Mesodermal cell (in vitro differentiated cells): ENCODE data around the gene PMEL. TPM values are rescaled to one million over a fixed set of nuclear protein-coding genes. Genes with fewer than 3 reads are reported as not detected.
"Not testable (repeated sequence)": the region's sequence is repeated elsewhere in the genome, so short reads cannot be mapped to it uniquely, and the experiment has no call there.

ENCODE experiments used
- H3K27ac ChIP-seq: 2 replicates; pipeline ENCODE4 v1.7.0; 2013; ENCODE audit warnings: mild to moderate bottlenecking, low read depth, low read length, moderate library complexity; ENCODE audit not compliant: severe bottlenecking
- H3K36me3 ChIP-seq: 2 replicates; pipeline ENCODE4 v1.7.1; 2013; ENCODE audit warnings: mild to moderate bottlenecking, low read length, moderate library complexity; ENCODE audit not compliant: control insufficient read depth, insufficient read depth
- H3K4me1 ChIP-seq: one replicate; pipeline ENCODE4 v1.7.1; 2013; ENCODE audit warnings: mild to moderate bottlenecking, low read length; ENCODE audit not compliant: insufficient read depth, control insufficient read depth, poor library complexity, severe bottlenecking
- H3K4me3 ChIP-seq: 2 replicates; pipeline ENCODE4 v1.7.0; 2013; ENCODE audit warnings: low read length, control low read depth, mild to moderate bottlenecking; ENCODE audit not compliant: insufficient read depth, poor library complexity, severe bottlenecking; ENCODE audit errors: extremely low read depth
- H3K9me3 ChIP-seq: 2 replicates; pipeline ENCODE4 v1.7.1; 2013; ENCODE audit warnings: mild to moderate bottlenecking, low read length, moderate library complexity; ENCODE audit not compliant: control insufficient read depth
- WGBS, 2 experiments: methylation state at CpG; one replicate each; pipeline ENCODE4 v1.1.5; 2013; ENCODE audit warnings: missing lambda C conversion rate in 2 of 2; ENCODE audit not compliant: insufficient coverage in 2 of 2; 5-methylcytosine and 5-hydroxymethylcytosine counted together
- polyA plus RNA-seq, 2 experiments: library from polyadenylated mRNA; stranded (reverse); fragments of 50-300 nt; gene quantifications; one replicate each; pipeline ENCODE4 v1.2.3, GENCODE V29; 2013

Gene PMEL
- 48.8 TPM for polyA plus RNA-seq (2013, experiment 1 of 2)
- 27.0 TPM for polyA plus RNA-seq (2013, experiment 2 of 2)

DNA sequence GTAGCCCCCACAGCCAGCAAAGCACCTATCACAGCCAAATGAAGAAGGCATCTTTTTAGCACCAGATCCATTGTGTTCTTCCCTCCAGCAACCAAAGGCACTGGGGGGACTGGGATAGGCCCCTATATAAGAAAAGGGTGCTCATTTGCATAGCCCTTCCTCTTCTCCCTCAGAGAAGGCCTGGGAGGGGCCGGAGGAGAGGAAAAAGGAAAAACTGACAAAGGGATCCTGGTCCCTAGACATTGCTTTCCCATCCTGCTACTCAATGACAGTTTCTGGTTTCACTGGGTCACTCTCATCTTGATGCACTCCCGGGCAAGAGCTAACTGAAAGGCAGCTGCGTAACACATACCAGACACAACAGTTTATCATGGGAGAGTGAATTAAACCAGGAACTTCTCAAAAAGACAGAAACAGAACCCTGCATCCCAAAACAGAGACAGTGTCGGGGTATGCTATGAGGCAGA lies at the start of gene PMEL:
Gene PMEL (minus strand): TSS at position 102 of the 467 bp plus-strand sequence. CDS start 31 bp downstream, at position 71.
- Histone ChIP-seq H3K4me1 (peaks cover 16% of the 10 kb centered on the region), H3K9me3 (no peaks in the 10 kb centered on the region), H3K4me3 (peak within 1 kb of the TSS; percentile 91), H3K36me3 (peaks cover 32% of the 10 kb centered on the region), H3K27ac (peak within 1 kb of the TSS; percentile 80)
- WGBS, 2 experiments, result 9 to 50% methylated on average over 1 of the region's 4 CpGs

DNA sequence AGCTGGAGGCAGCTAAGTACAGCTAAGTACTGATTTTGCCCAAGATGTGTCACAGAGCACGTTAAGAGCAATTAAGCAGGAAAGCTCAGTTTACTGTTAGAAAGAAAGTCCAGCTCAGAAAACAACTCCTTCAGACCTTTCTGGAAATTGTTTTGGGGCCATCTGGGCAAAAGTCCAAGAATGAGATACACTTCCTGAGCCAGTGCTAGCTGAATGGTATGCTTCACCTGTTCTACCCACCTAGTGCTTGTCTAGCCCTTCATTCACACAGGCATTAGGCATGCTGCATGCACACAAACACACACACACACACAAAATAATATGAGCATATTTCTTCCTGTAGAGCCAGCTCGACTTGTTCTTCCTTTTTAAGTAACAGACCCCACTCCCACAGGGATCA lies 48.4 kb upstream of the PMEL start:
- H3K4me3 ChIP-seq, result no peak overlapping the region
- 67 to 80% methylated on average over 1 of the region's 2 CpGs for WGBS, 2 experiments
- no peaks in the 10 kb centered on the region for H3K36me3 ChIP-seq
- no peak overlapping the region for H3K27ac ChIP-seq
- H3K4me1 ChIP-seq, result peaks cover 3% of the 10 kb centered on the region
- H3K9me3 ChIP-seq, result no peaks in the 10 kb centered on the region

GRCh38 chr12:56013482-56013881 lies 47.6 kb upstream of the PMEL start:
- no peaks in the 10 kb centered on the region for H3K36me3 ChIP-seq
- no peak overlapping the region for H3K4me3 ChIP-seq
- H3K27ac ChIP-seq, result no peak overlapping the region
- peaks cover 3% of the 10 kb centered on the region for H3K4me1 ChIP-seq
- 92 to 97% methylated on average over 4 to 5 of the region's 5 CpGs for WGBS, 2 experiments
- no peaks in the 10 kb centered on the region for H3K9me3 ChIP-seq

DNA sequence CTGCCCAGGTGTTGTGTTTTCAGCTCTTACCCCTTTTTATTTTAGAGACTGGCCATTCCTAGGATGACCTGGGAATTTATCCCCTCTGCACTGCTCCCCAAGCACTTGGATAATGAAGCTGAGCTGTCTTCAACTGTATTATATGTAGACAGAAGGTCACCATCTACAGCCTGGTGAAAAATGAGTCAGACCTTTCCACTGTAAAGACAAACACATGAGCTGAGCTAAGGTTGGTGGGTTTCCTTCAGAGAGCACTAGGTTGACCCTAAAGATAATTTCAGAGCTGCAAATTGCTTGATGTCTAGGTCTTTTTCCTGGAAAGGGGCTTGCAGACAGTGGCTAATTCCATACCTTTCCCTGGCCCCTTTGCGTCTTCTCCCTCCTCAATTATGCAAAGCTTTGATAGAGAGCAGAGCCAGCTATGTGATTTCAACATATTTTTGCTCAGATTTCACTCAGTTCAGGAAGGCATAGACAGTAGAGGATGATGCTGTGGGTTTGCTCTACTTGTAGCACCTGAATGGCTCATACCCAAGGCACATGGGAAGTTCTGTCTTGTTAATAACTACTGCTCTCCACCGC lies 45.8 kb upstream of the PMEL start:
- no peak overlapping the region for H3K27ac ChIP-seq
- H3K4me1 ChIP-seq, result peaks cover 3% of the 10 kb centered on the region
- H3K9me3 ChIP-seq, result no peaks in the 10 kb centered on the region
- no peak overlapping the region for H3K4me3 ChIP-seq
- H3K36me3 ChIP-seq, result no peaks in the 10 kb centered on the region
- WGBS, 2 experiments, result no CpG with 5 or more reads among the region's 2 CpGs

GRCh38 chr12:56010111-56010570 lies 44.3 kb upstream of the PMEL start:
- H3K4me1 ChIP-seq, result peaks cover 3% of the 10 kb centered on the region
- H3K4me3 ChIP-seq, result no peak overlapping the region
- H3K9me3 ChIP-seq, result no peaks in the 10 kb centered on the region
- H3K27ac ChIP-seq, result no peak overlapping the region
- no peaks in the 10 kb centered on the region for H3K36me3 ChIP-seq
- WGBS, 2 experiments, result 83 to 100% methylated on average over 1 of the region's 2 CpGs

GRCh38 chr12:56007564-56008559 lies 42.0 kb upstream of the PMEL start:
- H3K4me1 ChIP-seq, result peaks cover 3% of the 10 kb centered on the region
- H3K27ac ChIP-seq, result peak overlapping the region; percentile 62
- peak overlapping the region; percentile 70 for H3K4me3 ChIP-seq
- 1 to 2% methylated on average over 20 to 21 of the region's 44 CpGs for WGBS, 2 experiments
- no peaks in the 10 kb centered on the region for H3K9me3 ChIP-seq
- peaks cover 11% of the 10 kb centered on the region for H3K36me3 ChIP-seq

DNA sequence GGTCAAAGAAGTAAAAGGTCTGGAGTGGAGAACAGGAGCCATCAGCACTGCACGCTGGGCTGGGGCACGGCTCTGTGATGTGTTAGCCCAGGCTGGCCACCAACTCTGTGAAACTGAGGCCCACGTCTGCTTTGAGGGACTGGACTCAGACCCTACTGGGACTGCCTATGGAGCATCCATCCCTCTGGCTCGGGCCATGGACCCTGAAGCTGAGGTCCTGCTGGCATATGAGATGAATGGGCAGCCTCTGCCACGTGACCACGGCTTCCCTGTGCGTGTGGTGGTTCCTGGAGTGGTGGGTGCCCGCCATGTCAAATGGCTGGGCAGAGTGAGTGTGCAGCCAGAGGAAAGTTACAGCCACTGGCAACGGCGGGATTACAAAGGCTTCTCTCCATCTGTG lies 38.4 kb upstream of the PMEL start:
- Histone ChIP-seq H3K9me3 (no peaks in the 10 kb centered on the region), H3K36me3 (peaks cover 22% of the 10 kb centered on the region), H3K4me1 (no peaks in the 10 kb centered on the region), H3K4me3 (no peak overlapping the region), H3K27ac (no peak overlapping the region)
- WGBS, 2 experiments, result 93 to 94% methylated on average over 10 of the region's 10 CpGs

DNA sequence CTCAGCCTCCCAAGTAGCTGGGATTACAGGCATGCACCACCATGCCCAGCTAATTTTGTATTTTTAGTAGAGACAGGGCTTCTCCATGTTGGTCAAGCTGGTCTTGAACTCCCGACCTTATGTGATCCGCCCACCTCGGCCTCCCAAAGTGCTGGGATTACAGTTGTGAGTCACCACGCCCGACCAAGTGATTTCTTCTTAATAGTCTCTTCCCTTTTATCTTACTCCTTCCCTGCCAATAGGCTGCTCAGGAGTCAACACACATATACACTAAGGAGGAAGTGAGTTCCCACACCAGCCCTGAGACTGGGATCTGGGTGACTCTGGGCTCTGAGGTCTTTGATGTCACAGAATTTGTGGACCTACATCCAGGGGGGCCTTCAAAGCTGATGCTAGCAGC lies 37.5 kb upstream of the PMEL start:
- not testable (repeated sequence) for H3K4me1 ChIP-seq, H3K9me3 ChIP-seq, H3K27ac ChIP-seq, H3K4me3 ChIP-seq
- WGBS, 2 experiments, result 97 to 100% methylated on average over 1 to 5 of the region's 5 CpGs
- H3K36me3 ChIP-seq, result peaks cover 22% of the 10 kb centered on the region

DNA sequence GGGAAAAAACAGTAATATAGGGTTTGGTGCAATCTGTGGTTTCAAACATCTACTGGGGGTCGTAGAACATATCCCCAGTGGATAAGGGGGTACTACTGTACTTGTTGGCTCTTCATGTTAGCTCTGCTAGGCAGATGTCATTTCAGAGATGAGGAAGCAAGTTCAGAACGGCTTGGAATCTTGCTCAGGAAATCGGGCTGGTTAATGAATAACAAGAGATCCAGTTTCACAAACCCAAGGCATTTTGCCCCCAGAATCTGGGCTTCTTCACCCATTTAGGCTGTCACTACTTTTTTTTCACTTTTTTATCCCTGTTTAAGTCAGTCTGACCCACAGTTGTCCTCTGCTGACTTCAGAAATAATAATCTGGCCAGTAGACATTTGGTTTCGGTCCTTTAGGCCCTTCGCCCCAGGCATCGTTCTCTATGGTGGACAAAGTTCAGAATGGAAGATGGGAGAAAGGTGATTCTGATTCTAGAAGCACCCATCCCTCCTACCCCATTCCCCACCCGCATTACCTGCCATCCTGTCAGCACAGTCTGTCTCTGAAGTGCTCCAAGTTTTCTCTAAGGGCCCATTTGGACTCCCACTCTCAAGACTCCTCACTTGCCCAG lies 35.8 kb upstream of the PMEL start:
- 88 to 94% methylated on average over 4 of the region's 7 CpGs for WGBS, 2 experiments
- Histone ChIP-seq H3K27ac (no peak overlapping the region), H3K36me3 (peaks cover 22% of the 10 kb centered on the region), H3K9me3 (no peaks in the 10 kb centered on the region), H3K4me1 (no peaks in the 10 kb centered on the region), H3K4me3 (no peak overlapping the region)

GRCh38 chr12:55999999-56000540 lies 34.2 kb upstream of the PMEL start:
- not testable (repeated sequence) for H3K9me3 ChIP-seq, H3K27ac ChIP-seq, H3K4me1 ChIP-seq, H3K4me3 ChIP-seq
- peaks cover 26% of the 10 kb centered on the region for H3K36me3 ChIP-seq
- 96 to 97% methylated on average over 12 to 28 of the region's 33 CpGs for WGBS, 2 experiments
